ENCODE data around the gene TSPAN14. TPM values are rescaled to one million over a fixed set of nuclear protein-coding genes. Genes with fewer than 3 reads are reported as not detected.

TSPAN14 gene
- total RNA-seq, 3 donors from 2014 or later = 75.5 to 96.5 (median 81.0) TPM

DNA sequence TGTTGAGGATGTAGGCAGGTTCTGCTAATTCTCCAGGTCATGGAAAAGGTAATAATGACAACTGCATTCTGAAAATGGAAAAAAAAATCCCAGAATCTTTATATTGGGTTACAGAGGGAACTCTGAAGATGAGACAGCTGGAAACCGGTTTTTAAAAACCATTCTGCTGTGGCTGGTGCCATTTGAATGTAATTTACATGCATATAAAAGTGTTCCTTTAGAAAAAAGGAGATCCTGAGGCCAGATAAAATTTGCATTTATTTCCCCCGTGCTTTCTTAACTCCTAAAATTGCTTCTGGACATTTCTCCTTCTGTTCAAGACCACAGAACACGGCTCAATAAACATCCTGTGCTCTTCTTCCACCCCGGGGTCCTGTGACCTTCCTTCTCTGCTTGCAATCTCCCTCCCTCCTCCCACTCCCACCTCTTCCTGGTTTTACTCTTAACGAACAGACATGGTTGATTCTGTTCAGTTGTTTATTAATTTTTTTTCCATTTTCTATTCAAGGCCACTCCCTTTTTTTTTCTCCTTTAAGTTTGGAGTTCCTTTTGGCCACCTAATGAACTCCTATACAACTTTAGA, 125.2 kb downstream of the TSPAN14 start:
- Histone ChIP-seq H3K36me3 (ENCODE audit: low read depth) (no peaks in the 10 kb centered on the region), H3K4me3 (no peak overlapping the region), H3K4me1 (ENCODE audit: low read depth) (peaks cover 3% of the 10 kb centered on the region), H3K9me3 (no peaks in the 10 kb centered on the region)
- DNase-seq = no peak
- ATAC-seq = no peak
- no peak for TF ChIP-seq CTCF (IDR thresholded peaks at IDR 0.05)
- intact Hi-C loops (cut with DNase I, micrococcal nuclease) = no loop called here

GRCh38 chr10:80579849-80580637, 125.9 kb downstream of the TSPAN14 start:
- ATAC-seq = no peak
- no peaks in the 10 kb centered on the region for H3K36me3 ChIP-seq (ENCODE audit: low read depth)
- H3K9me3 ChIP-seq = no peaks in the 10 kb centered on the region
- peaks cover 3% of the 10 kb centered on the region for H3K4me1 ChIP-seq (ENCODE audit: low read depth)
- intact Hi-C loops (cut with DNase I, micrococcal nuclease) = no loop called here
- H3K4me3 ChIP-seq = no peak overlapping the region
- DNase-seq = no peak
- no peak for TF ChIP-seq CTCF (IDR thresholded peaks at IDR 0.05)

- no peak for DNase-seq
- Histone ChIP-seq H3K4me1 (ENCODE audit: low read depth) (peaks cover 3% of the 10 kb centered on the region), H3K9me3 (no peaks in the 10 kb centered on the region), H3K36me3 (ENCODE audit: low read depth) (no peaks in the 10 kb centered on the region), H3K4me3 (no peak overlapping the region)
- ATAC-seq = peak; percentile 53
- intact Hi-C loops (cut with DNase I, micrococcal nuclease) = no loop called here
- TF ChIP-seq CTCF (IDR thresholded peaks at IDR 0.05) = no peak
Observed at GRCh38 chr10:80580638-80581468, 126.7 kb downstream of the TSPAN14 start.

DNA sequence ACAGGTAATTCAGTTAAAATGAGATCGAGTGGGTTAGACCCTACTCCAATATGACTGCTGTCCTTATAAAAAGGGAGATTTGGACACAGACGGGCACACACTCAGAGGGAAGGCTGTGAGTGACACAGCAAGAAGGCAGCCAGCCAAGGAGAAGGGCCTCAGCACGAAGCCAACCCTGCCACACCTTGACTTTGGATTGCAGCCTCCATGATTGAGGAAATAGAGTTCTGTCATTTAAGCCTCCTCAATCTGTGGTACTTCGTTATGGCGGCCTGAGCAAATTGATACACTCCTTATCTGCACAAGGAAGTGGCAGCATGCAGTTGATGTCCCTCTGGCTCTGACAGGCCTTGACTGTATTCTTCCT, 127.3 kb downstream of the TSPAN14 start:
- DNase-seq (peak; percentile 62 to 80 (median 70)), ATAC-seq (peak; percentile 98)
- Histone ChIP-seq H3K4me1 (ENCODE audit: low read depth) (peaks cover 3% of the 10 kb centered on the region), H3K36me3 (ENCODE audit: low read depth) (no peaks in the 10 kb centered on the region), H3K9me3 (no peaks in the 10 kb centered on the region), H3K4me3 (no peak overlapping the region)
- no peak for TF ChIP-seq CTCF (IDR thresholded peaks at IDR 0.05)
- intact Hi-C loops (cut with DNase I, micrococcal nuclease) = no loop called here

DNA sequence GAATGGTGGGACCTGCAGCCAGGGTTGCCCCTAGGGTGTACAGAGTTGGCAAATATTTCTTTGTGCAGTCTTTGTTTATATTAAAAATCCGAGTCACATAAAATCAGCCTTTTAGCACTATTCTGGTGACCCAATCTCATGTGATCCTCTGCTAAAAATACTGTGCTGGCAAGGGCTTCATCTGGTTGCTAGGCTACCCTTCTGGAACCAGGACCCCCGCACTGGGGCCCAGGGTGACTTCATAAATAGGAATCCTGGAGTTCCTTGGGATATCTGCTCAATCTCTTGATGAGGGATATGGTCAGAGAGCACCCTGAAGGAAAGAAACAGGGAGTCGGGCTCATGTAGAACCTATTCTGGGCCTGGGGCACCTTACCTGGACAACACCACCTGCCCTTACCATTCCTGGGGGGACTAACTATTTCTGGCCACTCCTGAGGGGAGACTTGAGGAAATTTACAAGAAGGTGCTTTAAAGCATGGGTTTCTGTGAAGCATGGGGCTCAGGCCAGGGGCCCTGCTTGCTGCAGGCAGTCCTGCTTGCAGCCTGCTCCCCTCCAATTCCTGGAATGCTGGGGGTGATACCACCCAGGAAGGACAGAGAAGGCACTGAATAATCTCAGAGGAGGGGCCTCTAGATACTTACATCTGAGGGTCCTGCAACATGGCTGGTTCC, 128.3 kb downstream of the TSPAN14 start:
- ATAC-seq (no peak), DNase-seq (no peak)
- intact Hi-C loops (cut with DNase I, micrococcal nuclease) = no loop called here
- TF ChIP-seq CTCF (IDR thresholded peaks at IDR 0.05) = no peak
- Histone ChIP-seq H3K9me3 (no peaks in the 10 kb centered on the region), H3K4me3 (no peak overlapping the region), H3K36me3 (ENCODE audit: low read depth) (no peaks in the 10 kb centered on the region), H3K4me1 (ENCODE audit: low read depth) (peaks cover 3% of the 10 kb centered on the region)
